HG02623 (cell line): Measurements from ENCODE around the gene PRMT9.

Experiments
- ATAC-seq: cut with Tn5 transposase; IDR thresholded peaks from one replicate; pipeline ENCODE4 v1.9.1; 2021; ENCODE audit warnings: moderate library complexity; ENCODE audit not compliant: unreplicated experiment

PRMT9 gene

GRCh38 chr4:147682755-147683154 is 1.2 kb downstream of the PRMT9 start:
- no peak for ATAC-seq

GRCh38 chr4:147678796-147679549 is 5.0 kb downstream of the PRMT9 start:
- ATAC-seq = no peak

- ATAC-seq = no peak
Measured at GRCh38 chr4:147678106-147678505, 5.9 kb downstream of the PRMT9 start.

- no peak for ATAC-seq
Measured at GRCh38 chr4:147674496-147674895, 9.5 kb downstream of the PRMT9 start.

- no peak for ATAC-seq
Measured at GRCh38 chr4:147674073-147674472, 9.9 kb downstream of the PRMT9 start.

GRCh38 chr4:147658501-147658900 is 25.5 kb downstream of the PRMT9 start:
- no peak for ATAC-seq

GRCh38 chr4:147655639-147656038 is 28.3 kb downstream of the PRMT9 start:
- no peak for ATAC-seq

- ATAC-seq = no peak
Measured at GRCh38 chr4:147651563-147651962, 32.4 kb downstream of the PRMT9 start.

GRCh38 chr4:147648656-147649055 is 35.3 kb downstream of the PRMT9 start:
- ATAC-seq = no peak

- no peak for ATAC-seq
Measured at GRCh38 chr4:147645099-147645498, 38.9 kb downstream of the PRMT9 start.

GRCh38 chr4:147644471-147644870 is 39.5 kb downstream of the PRMT9 start:
- ATAC-seq = no peak

- ATAC-seq = no peak
Measured at GRCh38 chr4:147643616-147644015, 40.3 kb downstream of the PRMT9 start.

GRCh38 chr4:147640331-147640730 is 43.6 kb downstream of the PRMT9 start:
- ATAC-seq = no peak

- ATAC-seq = no peak
Measured at GRCh38 chr4:147639388-147639787, 44.6 kb downstream of the PRMT9 start.

GRCh38 chr4:147638942-147639341 is 45.0 kb downstream of the PRMT9 start:
- peak; percentile 55 for ATAC-seq

- ATAC-seq = no peak
Measured at GRCh38 chr4:147638365-147638764, 45.6 kb downstream of the PRMT9 start.

- no peak for ATAC-seq
Measured at GRCh38 chr4:147635348-147635747, 48.6 kb downstream of the PRMT9 start.

- no peak for ATAC-seq
Measured at GRCh38 chr4:147633643-147634042, 50.3 kb downstream of the PRMT9 start.

- no peak for ATAC-seq
Measured at GRCh38 chr4:147633113-147633512, 50.9 kb downstream of the PRMT9 start.

GRCh38 chr4:147629783-147630730 is 53.9 kb downstream of the PRMT9 start:
- no peak for ATAC-seq

GRCh38 chr4:147628415-147628814 is 55.5 kb downstream of the PRMT9 start:
- no peak for ATAC-seq

- no peak for ATAC-seq
Measured at GRCh38 chr4:147626903-147627302, 57.1 kb downstream of the PRMT9 start.
